ENCODE data around the gene PGP. TPM values are rescaled to one million over a fixed set of nuclear protein-coding genes. Genes with fewer than 3 reads are reported as not detected.

Gene PGP
- polyA plus RNA-seq, 1 donor (not counting 4 experiments of a cell fraction or from before 2014, with no cell fraction given) = 10.3 TPM

- no peak overlapping the region for H3K4me3 ChIP-seq (ENCODE audit: control insufficient read depth in 2 of 3, extremely low read depth in 1 of 3, insufficient read depth in 2 of 3, low read depth in 1 of 3, low read length in 3 of 3)
- no peaks in the 10 kb centered on the region for H3K4me1 ChIP-seq (ENCODE audit: control insufficient read depth, extremely low read depth, insufficient read depth, low read length)
- DNase-seq (ENCODE audit: low read depth, low spot score) (no peak), FAIRE-seq (no peak)
- H3K36me3 ChIP-seq (ENCODE audit: control insufficient read depth in 2 of 2, extremely low read depth in 1 of 2, insufficient read depth in 2 of 2, low read length in 2 of 2) = peaks cover 34 to 35% of the 10 kb centered on the region in 2 experiments
- H3K27ac ChIP-seq (ENCODE audit: control insufficient read depth, insufficient read depth, low read length) = no peak overlapping the region
- dilution Hi-C loops (cut with MboI; ENCODE audit: extremely low pct_ligation_motif_present, low sequenced_read_pairs) = no loop called here
- H3K4me2 ChIP-seq (ENCODE audit: control insufficient read depth, extremely low read depth, insufficient read depth, low read depth, low read length) = no peak overlapping the region
- H4K20me1 ChIP-seq (ENCODE audit: control insufficient read depth, extremely low read depth, insufficient read depth, low read length) = no peaks in the 10 kb centered on the region
- H3K27me3 ChIP-seq (ENCODE audit: control insufficient read depth, extremely low read depth, insufficient read depth, low read length) = no peaks in the 10 kb centered on the region
- peaks cover 10% of the 10 kb centered on the region for H3K79me2 ChIP-seq (ENCODE audit: control insufficient read depth, insufficient read depth, low read length)
- TF ChIP-seq EZH2 (IDR thresholded peaks at IDR 0.05; ENCODE audit: low read length) (no peak), CTCF (optimal IDR thresholded peaks at IDR 0.05 in 1 of 3, IDR thresholded peaks at IDR 0.05 in 1 of 3, conservative IDR thresholded peaks at IDR 0.05 in 1 of 3; ENCODE audit: extremely low read depth in 1 of 3, insufficient read depth in 2 of 3, low read length in 3 of 3) (no peak)
- no peak overlapping the region for H3K9ac ChIP-seq (ENCODE audit: control insufficient read depth, extremely low read depth, insufficient read depth, low read length)
- no peaks in the 10 kb centered on the region for H3K9me3 ChIP-seq (ENCODE audit: control insufficient read depth, low read depth, low read length)
- H2AFZ ChIP-seq (ENCODE audit: control insufficient read depth, low read length) = no peak overlapping the region
- H3K9me1 ChIP-seq (ENCODE audit: control insufficient read depth, extremely low read depth, insufficient read depth, low read length) = no peaks in the 10 kb centered on the region
Observed at GRCh38 chr16:2170080-2170479, 44.6 kb downstream of the PGP start.

GRCh38 chr16:2167068-2167638 lies 47.5 kb downstream of the PGP start:
- peaks cover 16% of the 10 kb centered on the region for H3K4me1 ChIP-seq (ENCODE audit: control insufficient read depth, extremely low read depth, insufficient read depth, low read length)
- H2AFZ ChIP-seq (ENCODE audit: control insufficient read depth, low read length) = no peak overlapping the region
- H3K4me2 ChIP-seq (ENCODE audit: control insufficient read depth, extremely low read depth, insufficient read depth, low read depth, low read length) = no peak overlapping the region
- FAIRE-seq (no peak), DNase-seq (ENCODE audit: low read depth, low spot score) (no peak)
- peaks cover 9% of the 10 kb centered on the region for H4K20me1 ChIP-seq (ENCODE audit: control insufficient read depth, extremely low read depth, insufficient read depth, low read length)
- H3K79me2 ChIP-seq (ENCODE audit: control insufficient read depth, insufficient read depth, low read length) = peaks cover 26% of the 10 kb centered on the region
- H3K4me3 ChIP-seq (ENCODE audit: control insufficient read depth in 2 of 3, extremely low read depth in 1 of 3, insufficient read depth in 2 of 3, low read depth in 1 of 3, low read length in 3 of 3) = no peak overlapping the region
- no peak for TF ChIP-seq CTCF (optimal IDR thresholded peaks at IDR 0.05 in 1 of 3, IDR thresholded peaks at IDR 0.05 in 1 of 3, conservative IDR thresholded peaks at IDR 0.05 in 1 of 3; ENCODE audit: extremely low read depth in 1 of 3, insufficient read depth in 2 of 3, low read length in 3 of 3)
- no peak for TF ChIP-seq EZH2 (IDR thresholded peaks at IDR 0.05; ENCODE audit: low read length)
- H3K36me3 ChIP-seq (ENCODE audit: control insufficient read depth in 2 of 2, extremely low read depth in 1 of 2, insufficient read depth in 2 of 2, low read length in 2 of 2) = peaks cover 23 to 29% of the 10 kb centered on the region in 2 experiments
- no peak overlapping the region for H3K9ac ChIP-seq (ENCODE audit: control insufficient read depth, extremely low read depth, insufficient read depth, low read length)
- no peaks in the 10 kb centered on the region for H3K27me3 ChIP-seq (ENCODE audit: control insufficient read depth, extremely low read depth, insufficient read depth, low read length)
- no peaks in the 10 kb centered on the region for H3K9me3 ChIP-seq (ENCODE audit: control insufficient read depth, low read depth, low read length)
- H3K27ac ChIP-seq (ENCODE audit: control insufficient read depth, insufficient read depth, low read length) = no peak overlapping the region
- dilution Hi-C loops (cut with MboI; ENCODE audit: extremely low pct_ligation_motif_present, low sequenced_read_pairs) = no loop called here
- H3K9me1 ChIP-seq (ENCODE audit: control insufficient read depth, extremely low read depth, insufficient read depth, low read length) = no peaks in the 10 kb centered on the region
